NOMO-1 treated with dmso at 0.1 percent for 144 hours (cell line): ENCODE data around the gene ADCY10.

ENCODE experiments used
- DNase-seq: peaks from one replicate; lab custom pipeline; 2025; ENCODE audit not compliant: unreplicated experiment; lab: John Stamatoyannopoulos, UW

Gene ADCY10

DNA sequence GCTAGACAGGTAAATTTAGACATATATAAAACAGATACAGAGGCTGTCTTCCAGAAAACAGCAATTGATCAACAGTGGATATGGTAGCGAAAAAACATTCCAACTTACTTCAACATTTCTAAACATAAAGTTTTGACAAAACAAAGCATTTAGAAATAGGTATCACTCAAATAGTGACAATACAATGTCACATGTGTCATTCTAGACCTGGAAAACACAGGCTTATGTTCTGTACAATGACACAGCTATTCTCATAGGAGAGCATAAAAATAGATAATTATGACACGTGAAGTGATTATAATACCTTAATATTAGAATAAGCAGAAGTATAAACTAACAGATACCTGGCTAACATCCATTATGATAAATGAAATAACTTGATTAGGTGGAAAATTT is 14.5 kb upstream of the ADCY10 start:
- no peak for DNase-seq

DNA sequence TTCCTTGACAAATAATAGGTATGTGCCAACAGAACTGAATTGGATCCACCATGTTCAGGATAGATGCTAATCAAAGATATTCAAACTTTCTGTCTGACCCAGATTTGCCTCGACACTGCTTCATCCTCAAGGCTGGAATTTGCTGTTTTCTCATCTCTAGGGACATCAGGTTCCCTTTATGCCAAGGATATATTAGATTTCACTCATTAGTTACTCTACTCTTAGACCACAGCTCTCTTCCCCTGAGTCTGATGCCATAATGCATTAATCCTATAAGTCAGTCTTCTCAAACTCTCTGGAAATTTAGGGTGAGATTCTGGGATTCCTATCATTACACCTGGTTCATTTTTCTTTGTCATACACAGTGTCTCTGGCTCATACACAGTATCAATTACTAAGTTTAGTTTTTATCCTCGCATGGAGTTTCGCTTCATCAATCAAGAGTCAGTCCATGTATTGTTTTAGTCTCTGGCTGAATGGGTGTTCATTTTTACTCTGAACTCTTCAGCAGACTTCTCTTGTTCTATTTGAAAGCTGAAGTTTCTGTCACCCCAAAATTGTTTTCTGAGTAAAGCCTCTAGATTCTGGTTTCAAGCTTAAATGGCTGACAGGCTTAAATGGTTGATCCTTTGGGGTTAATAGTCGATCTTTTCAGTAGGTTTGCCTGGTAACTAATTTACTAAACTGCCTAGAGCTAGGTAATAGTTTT is 13.3 kb upstream of the ADCY10 start:
- no peak for DNase-seq

DNA sequence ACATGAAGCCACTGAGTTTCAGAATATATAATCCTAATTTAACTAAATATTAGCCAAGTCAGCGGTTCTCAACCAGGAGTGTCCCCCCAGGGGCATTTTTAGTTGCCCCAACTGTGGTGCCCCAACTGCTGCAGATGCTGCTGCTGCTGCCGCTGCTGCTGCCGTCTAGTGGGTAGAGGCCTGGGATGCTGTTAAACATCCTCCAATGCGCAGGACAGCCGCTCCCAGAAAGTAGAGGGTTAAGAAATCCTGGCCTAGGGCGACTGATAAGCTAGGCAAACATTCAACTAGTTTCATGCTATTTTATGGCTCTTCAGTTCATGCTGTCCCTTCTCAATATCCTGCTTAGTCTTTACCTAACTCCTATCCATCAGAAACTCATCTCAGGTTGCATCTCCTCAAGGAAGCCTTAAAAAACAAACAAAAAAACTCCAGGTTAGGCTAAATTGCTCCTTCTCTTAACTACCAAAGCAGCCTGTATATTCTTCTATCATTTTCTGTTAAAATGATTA is 12.6 kb upstream of the ADCY10 start:
- DNase-seq: no peak

DNA sequence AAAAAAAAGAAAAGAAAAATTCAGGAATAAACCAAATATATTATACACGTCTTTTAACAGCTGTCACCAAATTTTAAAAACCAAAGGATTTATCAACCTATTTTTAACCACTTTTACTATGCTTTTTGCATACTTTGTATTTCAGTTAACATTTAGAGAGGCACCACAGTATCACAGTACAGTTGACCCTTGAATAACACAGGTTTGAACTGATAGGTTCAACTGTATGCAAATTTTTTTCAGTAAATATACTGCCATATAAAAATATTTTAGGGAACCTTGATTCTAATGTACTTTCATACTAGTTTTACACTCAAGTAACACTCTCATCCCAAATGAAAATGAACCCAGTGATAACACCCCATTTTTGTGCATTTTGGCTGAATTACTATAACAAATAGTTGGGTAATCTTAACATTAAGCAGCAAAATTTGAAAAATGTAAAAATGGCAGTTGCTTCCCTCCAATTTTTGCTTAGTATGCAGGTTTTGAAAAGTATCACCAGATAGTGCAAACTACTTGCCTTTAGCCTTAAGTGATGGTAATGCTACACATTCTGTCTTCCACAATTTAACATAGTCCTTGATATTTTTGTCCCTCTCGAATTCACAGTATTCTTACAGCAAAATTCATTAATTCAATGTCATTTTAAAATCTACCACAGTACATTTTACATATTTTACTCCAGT is 10.8 kb upstream of the ADCY10 start:
- DNase-seq: no peak

DNA sequence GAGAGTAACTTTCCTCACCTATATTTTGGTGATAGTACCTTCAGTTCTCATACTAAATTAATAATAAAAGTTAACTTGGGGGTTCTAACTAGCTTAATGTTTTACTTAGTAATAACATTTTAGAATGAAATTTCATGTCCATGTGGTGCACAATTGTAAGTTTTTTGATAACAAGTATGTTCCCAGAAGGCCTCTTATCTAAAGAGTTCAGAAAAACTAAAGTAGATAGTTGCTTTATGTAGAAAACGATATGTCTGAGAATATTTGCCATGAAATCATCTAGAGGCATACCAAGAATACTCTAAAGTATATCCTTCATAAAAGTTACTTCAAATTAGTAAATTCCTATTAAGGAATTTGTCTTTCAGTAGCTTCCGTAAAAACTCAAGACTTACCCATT is 10.2 kb upstream of the ADCY10 start:
- no peak for DNase-seq

DNA sequence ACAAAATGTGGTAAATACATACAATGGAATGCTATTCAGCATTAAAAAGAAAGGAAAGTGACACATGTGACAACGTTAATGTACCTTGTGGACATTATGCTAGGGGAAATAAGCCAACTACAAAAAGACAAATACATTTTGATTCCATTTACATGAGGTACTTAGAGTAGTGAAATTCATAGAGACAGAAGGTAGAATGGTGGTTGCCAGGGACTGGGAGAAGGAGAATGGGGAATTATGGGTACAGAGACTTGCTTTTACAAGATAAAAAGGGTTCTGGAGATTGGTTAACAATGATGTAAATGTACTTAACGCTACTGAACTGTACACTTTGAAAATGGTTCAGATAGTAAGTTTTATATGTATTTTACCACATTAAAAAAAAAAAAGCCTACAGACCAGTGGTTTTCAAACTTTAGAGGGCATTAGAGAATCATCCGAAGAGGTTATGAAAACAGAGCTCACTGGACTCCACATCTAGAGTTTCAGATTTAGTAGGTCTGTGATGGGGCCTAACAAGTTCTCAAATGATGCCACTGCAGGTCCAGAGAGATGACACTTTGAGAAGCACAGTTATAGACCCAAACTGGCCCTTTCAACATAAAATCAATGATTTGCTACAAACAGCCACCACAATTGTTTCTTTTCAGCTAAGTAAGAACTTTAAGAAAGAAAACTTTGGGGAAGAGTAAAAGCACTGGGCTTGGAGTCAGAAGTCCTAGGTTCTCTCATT is 9.6 kb upstream of the ADCY10 start:
- no peak for DNase-seq

DNA sequence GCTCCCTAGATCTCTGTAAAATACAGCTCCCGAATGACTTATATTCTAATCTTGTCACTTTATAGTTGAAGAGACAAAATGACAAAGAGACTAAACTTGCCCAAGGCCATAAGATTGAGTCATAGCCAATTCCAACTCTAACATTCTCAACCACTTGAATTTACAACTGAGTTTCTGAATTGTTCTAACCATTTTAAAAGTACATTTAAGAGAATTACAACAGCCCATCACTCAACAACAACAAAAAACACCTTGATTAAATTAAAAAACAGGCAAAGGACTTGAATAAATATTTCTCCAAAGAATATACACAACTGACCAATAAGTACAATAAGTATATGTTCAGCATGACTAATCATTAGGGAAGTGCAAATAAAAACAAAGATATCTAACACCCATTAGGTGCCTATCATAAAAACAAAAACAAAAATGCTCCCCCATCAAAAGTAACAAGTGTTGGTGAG is 8.7 kb upstream of the ADCY10 start:
- no peak for DNase-seq

DNA sequence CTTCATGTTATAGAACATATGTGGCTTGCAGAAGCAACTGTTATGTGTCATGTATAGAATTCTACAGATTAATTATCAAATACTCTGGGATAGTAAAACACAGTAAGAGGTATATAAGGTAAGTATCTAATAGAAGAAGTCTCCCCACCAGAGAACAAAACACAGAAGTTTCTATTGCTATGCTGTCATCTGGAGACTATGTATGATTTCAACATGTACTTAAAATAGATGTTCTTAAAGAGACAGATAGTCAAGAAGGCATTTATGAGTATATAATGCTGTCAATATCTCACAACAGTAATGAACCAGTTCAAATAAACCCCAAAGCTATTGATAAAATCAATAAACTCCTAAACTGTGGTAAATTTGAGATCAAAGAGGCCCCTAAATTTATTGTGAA is 8.1 kb upstream of the ADCY10 start:
- DNase-seq: no peak

DNA sequence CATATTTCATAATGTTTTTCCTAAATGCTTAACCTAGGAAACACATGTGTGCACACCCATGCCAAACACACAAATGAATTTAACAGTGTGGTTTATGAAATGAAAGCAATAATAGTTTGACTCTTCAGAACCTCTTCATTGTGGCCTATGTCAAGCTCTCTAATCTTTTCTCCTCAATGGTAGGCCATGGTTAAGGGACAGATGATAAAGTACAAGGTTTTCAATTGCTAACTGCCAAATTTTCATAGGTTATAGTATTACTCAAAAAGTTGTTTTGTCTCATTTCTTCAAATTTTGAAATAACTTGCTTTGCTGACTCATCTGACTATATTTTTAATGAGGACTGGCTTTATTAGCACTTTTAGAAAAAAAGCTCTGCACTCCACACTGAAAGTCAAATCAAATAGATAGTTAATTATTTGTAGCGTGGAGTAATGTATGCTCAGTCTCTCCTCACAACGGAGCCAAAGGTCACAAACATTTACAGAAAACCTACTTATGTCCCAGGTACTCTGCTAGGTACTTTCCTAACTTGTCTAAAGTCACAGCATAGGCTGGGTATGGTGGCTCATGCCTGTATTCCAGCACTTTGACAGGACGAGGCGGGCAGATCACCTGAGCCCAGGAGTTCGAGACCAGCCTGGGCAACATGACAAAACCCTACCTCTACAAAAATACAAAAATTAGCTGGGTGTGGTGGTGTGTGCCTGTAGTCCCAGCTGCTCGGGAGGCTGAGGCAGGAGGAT is 3.0 kb upstream of the ADCY10 start:
- no peak for DNase-seq

DNA sequence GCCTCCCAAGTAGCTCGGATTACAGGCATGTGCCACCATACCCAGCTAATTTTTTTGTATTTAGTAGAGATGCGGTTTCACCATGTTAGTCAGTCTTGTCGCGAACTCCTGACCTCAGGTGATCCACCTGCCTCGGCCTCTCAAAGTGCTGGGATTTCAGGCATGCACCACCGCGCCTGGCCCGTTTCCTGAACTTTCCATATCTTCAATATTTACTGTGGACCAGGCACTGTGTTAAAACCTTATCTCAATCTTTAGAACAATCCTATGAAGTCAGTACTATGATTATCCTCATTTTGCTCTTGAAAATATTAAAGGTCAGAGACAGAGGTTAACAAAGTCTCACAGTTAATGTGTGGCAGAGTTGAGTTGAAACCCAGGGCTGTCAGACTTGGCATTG is 1.6 kb upstream of the ADCY10 start:
- no peak for DNase-seq

DNA sequence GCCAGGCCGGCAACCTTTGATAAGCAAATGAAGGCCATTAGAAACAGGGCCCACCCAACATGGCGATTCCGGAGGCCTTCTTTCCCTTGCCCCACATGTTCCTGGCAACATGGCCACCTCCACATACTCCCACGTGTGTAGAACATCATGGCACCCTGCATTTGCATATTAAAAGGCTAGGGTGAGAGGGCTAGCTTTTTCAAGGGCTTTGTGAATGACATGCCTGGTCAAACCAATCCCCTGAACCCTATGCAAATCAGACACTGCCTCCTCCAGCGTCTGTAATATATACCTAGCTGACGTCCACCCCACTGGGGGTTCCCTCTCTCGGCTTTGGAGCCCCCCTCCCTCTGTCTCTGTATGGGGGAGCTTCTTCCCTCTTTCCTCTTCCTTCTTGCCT is 1.6 kb downstream of the ADCY10 start:
- DNase-seq: no peak

DNA sequence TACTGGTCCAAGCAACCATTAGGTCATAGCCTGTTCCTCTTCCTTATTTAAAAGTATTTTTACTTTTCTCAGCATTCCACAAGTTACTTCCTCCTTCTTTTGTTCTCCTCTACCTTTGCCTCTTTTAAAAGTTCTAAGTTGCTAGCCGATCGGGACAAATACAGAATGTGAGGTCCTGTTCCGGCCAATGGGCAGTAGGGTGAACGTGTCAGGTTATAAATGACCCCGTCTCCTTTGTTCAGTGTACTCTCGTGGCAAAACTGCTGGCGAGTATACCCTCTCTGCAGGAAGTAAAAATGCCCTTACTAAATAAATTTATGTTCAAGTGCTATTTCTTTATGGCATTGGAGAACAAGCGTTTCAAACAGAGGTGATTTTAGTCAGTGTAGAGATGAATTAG is 2.5 kb downstream of the ADCY10 start:
- DNase-seq: no peak

DNA sequence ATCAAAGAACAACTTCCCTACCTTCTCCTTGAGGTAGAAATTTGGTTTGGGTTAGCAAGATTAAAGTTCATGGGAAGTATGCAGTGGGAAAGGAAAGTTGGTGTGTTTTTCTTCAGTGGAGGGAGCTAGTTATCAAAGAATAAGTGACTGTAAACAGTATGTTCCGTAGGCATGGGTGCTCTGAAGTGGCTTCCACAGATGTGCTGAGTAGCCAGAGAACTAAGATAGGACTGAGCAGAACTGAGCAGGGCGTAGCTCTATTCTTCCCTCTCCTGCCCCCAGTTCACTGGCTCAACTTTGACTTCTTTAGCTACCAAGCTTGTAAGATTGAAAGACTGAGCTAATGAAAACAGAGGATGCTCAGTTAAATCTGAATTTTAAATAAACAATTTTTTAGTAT is 3.4 kb downstream of the ADCY10 start:
- no peak for DNase-seq

DNA sequence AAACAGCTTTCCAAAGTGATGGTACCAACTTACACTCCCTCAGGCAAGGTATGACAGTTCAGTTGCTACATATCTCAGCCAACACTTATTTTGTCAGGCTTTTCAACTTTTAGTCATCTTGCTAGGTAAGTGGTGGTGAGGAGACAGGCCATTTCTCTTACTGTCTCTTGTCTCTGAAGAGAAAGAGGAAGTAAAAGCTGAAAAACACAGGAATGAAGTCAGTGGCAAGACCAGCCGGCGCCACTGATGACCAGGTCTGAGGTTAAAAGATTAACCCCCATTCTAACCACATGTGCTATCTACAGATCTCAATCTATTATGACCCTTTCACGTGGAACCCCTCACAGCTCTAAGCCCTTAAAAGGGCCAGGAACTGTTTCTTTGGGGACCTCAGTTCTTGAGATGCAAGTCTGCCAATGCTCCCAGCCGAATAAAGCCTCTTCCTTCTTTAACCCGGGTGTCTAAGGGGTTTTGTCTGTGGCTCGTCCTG is 4.2 kb downstream of the ADCY10 start:
- no peak for DNase-seq

DNA sequence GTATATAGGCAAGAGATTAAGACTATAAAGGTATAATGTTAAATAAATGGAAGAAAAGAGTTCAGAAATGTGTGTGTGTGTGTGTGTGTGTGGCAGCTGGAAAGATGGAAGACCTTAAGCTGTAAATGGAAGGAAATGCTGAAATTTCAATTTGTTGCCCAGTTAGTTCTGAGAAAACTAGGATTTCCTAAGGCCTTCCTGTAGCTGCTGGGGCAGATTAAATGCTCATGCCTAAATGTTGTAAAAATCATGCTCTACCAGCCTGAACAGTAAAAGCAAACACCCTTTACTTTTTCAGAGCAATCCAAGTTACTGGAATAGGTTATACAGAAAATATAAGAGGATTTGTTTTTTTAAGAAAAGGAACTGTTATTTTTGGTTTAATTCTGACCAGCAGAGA is 8.3 kb downstream of the ADCY10 start:
- no peak for DNase-seq

DNA sequence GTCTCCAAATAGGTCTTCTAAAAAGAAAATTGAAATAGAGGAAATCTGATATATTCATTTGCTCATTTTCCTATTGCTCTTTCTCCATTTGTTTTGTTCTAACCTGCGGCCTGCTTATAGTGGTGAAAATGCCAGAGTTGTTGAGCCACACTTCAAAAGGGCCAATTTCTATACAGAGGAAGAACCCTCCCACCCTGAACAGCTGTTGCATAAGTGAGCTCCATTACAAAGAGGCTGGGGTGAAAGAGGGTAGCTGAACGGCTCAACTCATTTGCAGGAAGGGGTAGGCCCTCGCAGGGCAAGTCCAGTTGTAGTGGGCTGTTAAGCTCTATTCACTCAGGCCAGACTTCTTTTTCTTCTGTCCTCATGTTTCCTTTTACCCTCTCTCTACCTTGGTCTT is 8.8 kb downstream of the ADCY10 start:
- DNase-seq: no peak

DNA sequence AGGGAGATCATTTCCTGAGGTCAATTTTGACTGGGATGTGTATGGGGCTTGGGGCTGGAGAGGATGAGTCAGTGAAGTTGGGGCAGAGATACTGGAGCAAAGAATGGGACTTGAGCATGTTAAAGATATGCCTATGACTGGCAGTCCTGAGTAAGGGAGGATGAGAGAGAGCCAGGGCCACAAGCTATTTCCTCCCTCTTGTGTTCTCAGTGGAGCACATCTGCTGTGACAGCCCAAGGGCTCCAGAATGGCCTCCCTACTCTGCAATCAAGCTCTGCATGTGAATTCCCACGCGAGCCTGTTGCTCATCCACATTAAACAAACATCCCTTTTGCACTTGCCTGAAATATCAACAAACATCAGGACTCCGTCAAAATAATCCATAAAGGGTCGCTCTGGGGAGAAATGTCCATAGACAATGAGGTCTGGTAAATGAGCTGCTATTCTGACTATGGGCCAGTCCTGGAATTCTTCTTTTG is 9.2 kb downstream of the ADCY10 start:
- DNase-seq: no peak

DNA sequence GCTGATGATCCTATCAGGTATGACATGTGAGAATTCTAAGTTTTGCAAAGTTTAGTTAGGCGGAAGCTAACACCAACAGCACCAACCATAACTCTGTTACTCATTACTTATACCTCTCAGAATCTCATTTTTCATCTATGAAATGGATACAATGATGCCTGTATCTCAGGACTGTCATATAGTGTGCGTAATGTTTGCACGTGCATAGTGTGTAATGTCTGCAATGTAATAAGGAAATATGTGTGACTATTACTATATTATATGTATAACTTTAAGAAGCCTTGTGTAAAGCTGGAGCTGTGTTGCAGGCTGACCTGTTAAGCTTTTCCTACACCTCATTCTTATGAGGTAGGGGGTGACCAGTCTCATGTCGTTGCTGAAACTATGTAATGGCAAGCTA is 13.0 kb downstream of the ADCY10 start:
- DNase-seq: no peak

DNA sequence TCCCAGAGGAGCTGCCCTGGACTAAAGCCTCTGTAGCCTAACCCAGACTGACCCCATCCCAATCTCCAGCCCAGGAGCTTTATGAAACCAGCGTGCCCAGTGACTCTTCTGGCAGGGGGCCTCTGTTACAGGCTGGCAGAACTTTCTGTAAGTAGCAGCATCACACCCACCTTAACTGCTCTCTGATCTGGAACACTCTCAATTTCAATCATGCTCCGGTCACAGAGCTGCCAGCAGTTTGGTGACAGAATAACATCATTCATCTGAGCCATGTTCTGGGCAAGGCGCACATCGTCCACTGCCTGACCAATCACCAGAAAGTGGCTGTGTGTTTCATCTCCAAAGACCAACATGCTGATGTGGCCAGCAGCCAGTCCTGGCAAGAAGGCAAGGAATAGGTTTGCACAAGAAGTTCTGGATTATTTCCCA is 14.7 kb downstream of the ADCY10 start:
- DNase-seq: no peak

DNA sequence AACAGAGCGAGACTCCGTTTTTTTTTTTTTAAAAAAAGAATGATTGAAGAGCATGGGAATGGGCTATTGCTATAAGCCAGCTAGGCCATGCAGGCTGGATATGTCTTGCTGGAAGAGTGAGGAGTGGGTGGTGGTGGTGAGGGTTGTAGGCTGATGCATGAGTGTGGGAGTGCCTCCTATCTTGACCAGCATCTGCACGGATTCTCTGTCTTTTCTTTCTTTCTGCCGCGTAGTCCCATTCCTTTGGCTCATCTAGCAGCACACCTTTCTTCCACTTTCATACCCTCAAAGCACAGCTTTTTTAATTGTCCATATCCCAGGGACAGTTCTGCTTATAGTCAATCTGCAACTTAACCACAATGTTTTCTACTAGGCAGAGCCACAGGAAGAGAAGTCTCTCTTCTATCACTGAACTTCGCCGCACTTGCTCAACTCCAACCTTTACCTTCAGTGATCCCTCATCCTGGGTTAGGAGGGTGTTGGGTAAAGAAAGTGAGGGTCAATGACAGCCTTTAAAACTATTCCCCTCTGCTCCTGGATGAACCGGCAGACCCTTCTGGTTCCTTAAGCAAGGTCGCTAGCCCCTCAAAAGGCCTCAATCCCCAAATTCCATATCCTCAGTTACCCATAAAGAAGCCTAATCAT is 15.2 kb downstream of the ADCY10 start:
- no peak for DNase-seq
